ENCODE results near the gene B3GNT8. TPM values are rescaled to one million over a fixed set of nuclear protein-coding genes. Genes with fewer than 3 reads are reported as not detected.

The B3GNT8 gene
- total and polyA plus RNA-seq, 2 of the 8 experiments (the other 6 are each of a cell fraction or from before 2014, with no cell fraction given): 0.67 to 0.86 TPM

- Histone ChIP-seq H3K36me3 (ENCODE audit: control insufficient read depth in 2 of 4, insufficient read depth in 4 of 4, low read length in 3 of 4) (no peaks in the 10 kb centered on the region), H3K4ac (replicated peaks; ENCODE audit: insufficient read length, low read depth, low read length) (no peak overlapping the region), H3K4me1 (replicated peaks in 1 of 4; ENCODE audit: control insufficient read depth in 3 of 4, insufficient read depth in 4 of 4, low read length in 3 of 4) (no peaks in the 10 kb centered on the region), H4K20me1 (replicated peaks in 1 of 2; ENCODE audit: control insufficient read depth in 1 of 2, insufficient read depth in 2 of 2, low read length in 2 of 2) (no peaks in the 10 kb centered on the region), H3K79me1 (ENCODE audit: low read depth, low read length) (no peaks in the 10 kb centered on the region), H3K79me2 (ENCODE audit: control insufficient read depth in 1 of 2, insufficient read depth in 2 of 2, low read length in 2 of 2) (no peaks in the 10 kb centered on the region), H3K18ac (ENCODE audit: extremely low read depth, low read length) (no peak overlapping the region), H4K91ac (replicated peaks; ENCODE audit: insufficient read length, low read length) (no peak overlapping the region), H3K23ac (ENCODE audit: insufficient read length) (no peak overlapping the region), H3K27me3 (replicated peaks in 1 of 4; ENCODE audit: control insufficient read depth in 3 of 4, extremely low read depth in 1 of 4, insufficient read depth in 3 of 4, low read length in 3 of 4) (no peaks in the 10 kb centered on the region), H4K8ac (ENCODE audit: extremely low read depth, insufficient read depth, low read length) (no peak overlapping the region), H2BK15ac (ENCODE audit: low read length) (no peak overlapping the region), H2BK5ac (ENCODE audit: low read depth, low read length) (no peak overlapping the region), H3K9ac (replicated peaks in 1 of 4; ENCODE audit: extremely low read depth in 1 of 4, low read depth in 3 of 4, low read length in 3 of 4) (no peak overlapping the region), H2BK120ac (replicated peaks; ENCODE audit: low read depth, low read length) (no peak overlapping the region), H2BK20ac (ENCODE audit: low read length) (no peak overlapping the region), H3K4me2 (ENCODE audit: insufficient read depth in 1 of 2, low read depth in 2 of 2, low read length in 2 of 2) (no peak overlapping the region), H2AFZ (ENCODE audit: low read length) (no peak overlapping the region), H2BK12ac (ENCODE audit: low read depth, low read length) (no peak overlapping the region), H2AK5ac (ENCODE audit: low read depth, low read length) (no peak overlapping the region), H3K27ac (ENCODE audit: low read depth, low read length) (no peak overlapping the region), H3K14ac (ENCODE audit: insufficient read length) (no peak overlapping the region), H3K4me3 (ENCODE audit: extremely low read depth in 1 of 4, insufficient read depth in 2 of 4, low read depth in 3 of 4, low read length in 4 of 4) (no peak overlapping the region), H3K9me3 (ENCODE audit: insufficient read depth in 2 of 2, low read depth in 1 of 2, low read length in 1 of 2) (peaks cover 8 to 17% of the 10 kb centered on the region in 2 experiments; a peak in 3 of 4 replicates), H3K56ac (replicated peaks; ENCODE audit: insufficient read length, low read depth, low read length) (no peak overlapping the region), H3K23me2 (ENCODE audit: low read depth, low read length) (no peaks in the 10 kb centered on the region), H4K5ac (ENCODE audit: insufficient read length, low read depth, low read length) (no peak overlapping the region)
- DNase-seq (ENCODE audit: low read depth in 1 of 2, low spot score in 2 of 2) (no peak), FAIRE-seq (no peak)
- POLR2A ChIA-PET (ENCODE audit: partially characterized antibody): no interaction called here
- 54% methylated on average over 2 of the region's 2 CpGs; no CpG with 5 or more reads in 1 of the 2 experiments for WGBS, 2 experiments (ENCODE audit: extremely low coverage in 1 of 2, insufficient coverage in 1 of 2, insufficient read length in 1 of 2, insufficient replicate concordance in 2 of 2, low coverage in 1 of 2, low lambda C conversion rate in 2 of 2, missing lambda C conversion rate in 1 of 2)
- TF ChIP-seq CHD2 (IDR thresholded peaks at IDR 0.05; ENCODE audit: low read length): no peak
- CTCF ChIA-PET (ENCODE audit: partially characterized antibody): interaction anchor here (0.9 to 2.3 kb wide), 3 partner anchors 107 to 330 kb away, joined by 3 to 10 read pairs (median 5); no protein-coding TSS in a partner anchor
Measured at GRCh38 chr19:41455936-41456335, 28.8 kb upstream of the B3GNT8 start.

All from H1 (cell line).